ENCODE data around the gene ZNF365.
"Not testable (repeated sequence)": the region's sequence is repeated elsewhere in the genome, so short reads cannot be mapped to it uniquely, and the experiment has no call there.

Gene ZNF365

GRCh38 chr10:62373995-62374861 is at the start of gene ZNF365:
ZNF365 (plus strand) TSS chr10:62374369; CDS start chr10:62376194, 1,825 bp downstream.
- DNase-seq = peak in 54 of 56 donors; percentile 20 to 92 (median 76)

- no peak for DNase-seq
These were observed 48.0 kb upstream of the ZNF365 start for GRCh38 chr10:62326176-62326575.

- no peak for DNase-seq
These were observed 46.3 kb upstream of the ZNF365 start for GRCh38 chr10:62327885-62328284.

- DNase-seq = no peak
These were observed 44.0 kb upstream of the ZNF365 start for GRCh38 chr10:62330213-62330612.

DNA sequence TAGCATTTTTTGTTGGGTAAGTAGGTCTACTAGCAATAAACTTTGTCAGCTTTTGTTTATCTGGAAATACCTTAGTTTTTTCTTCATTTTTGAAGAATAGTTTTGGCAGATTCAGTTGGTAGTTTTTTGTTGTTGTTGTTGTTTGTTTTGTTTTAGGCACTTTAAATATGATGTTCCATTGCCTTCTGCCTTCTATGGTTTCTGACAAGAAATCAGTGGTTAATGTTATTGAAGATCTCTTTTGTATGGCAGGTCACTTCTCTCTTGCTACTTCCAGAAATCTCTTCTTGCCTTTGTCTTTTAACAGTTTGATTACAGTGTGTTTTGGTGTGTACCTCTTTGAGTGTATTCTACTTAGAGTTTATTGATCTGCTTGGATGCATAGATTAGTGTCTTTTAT is 41.8 kb upstream of the ZNF365 start:
- no peak for DNase-seq

GRCh38 chr10:62333135-62333889 is 40.9 kb upstream of the ZNF365 start:
- no peak for DNase-seq

GRCh38 chr10:62333988-62334682 is 40.0 kb upstream of the ZNF365 start:
- DNase-seq = no peak

DNA sequence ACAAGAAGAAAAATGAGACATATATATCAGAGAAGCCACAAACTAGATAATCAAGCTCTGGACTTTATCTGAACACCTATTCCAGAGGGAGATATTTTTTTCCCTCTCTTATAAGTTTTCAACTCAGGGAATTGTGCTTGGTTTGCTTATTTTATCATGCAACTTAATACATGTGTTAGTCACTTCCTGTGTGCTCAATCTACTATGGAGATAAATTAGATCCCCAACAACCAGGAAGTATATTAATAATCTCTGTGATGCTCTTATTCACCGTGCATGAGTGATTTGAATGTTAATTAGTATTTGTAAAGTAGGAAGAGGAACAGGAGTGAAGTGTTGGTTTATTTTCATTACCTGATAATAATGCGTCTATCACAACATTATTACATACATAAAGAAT is 38.8 kb upstream of the ZNF365 start:
- DNase-seq = no peak

DNA sequence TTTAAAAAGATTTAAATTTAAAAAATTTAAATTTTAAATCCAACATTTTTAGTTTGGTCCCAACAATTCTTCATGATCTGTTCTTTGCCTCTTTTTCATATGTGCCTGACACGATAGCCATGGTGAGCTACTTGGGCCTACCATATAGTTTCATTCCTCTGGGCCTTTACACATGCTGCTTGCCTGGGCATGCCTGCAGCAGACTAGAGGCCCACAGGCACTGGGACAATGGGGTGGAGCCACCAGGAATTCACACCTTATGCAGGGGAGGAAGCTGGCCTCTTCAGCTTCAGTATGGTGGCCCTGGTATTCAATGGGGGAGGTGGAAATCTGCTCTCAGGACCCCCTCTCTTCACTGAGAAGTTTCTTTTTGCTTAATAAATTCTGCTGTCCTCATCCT is 37.8 kb upstream of the ZNF365 start:
- no peak for DNase-seq

- DNase-seq = no peak
These were observed 32.8 kb upstream of the ZNF365 start for GRCh38 chr10:62341419-62341818.

- DNase-seq = no peak
These were observed 31.2 kb upstream of the ZNF365 start for GRCh38 chr10:62343000-62343399.

GRCh38 chr10:62348029-62348428 is 26.1 kb upstream of the ZNF365 start:
- no peak for DNase-seq

DNA sequence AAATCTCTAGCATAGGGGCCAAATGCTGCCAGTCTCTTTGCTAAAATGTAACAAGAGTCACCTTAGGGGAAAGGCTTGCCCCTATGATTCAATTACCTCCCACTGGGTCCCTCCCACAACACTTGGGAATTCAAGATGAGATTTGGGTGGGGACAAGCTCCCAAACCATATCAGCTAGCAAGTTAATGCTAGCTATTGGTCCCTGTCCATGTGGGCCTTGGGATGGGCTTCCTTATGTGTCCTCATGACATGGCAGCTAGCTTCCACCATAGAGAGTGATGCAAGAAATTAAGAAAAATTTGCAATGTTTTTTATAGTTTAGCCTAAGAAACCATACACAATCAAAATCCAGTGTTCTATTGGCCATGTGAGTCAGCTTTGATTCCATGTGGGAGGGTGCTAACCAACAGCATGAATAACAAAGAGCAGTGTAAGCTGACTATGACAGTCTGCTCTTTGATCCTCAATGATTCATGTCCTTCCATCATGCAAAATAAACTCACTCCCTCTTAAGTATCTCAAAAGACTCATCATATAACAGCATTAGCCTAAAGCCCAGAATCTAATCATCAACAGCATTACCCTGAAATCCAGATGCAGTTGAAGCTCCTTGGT is 21.7 kb upstream of the ZNF365 start:
- no peak for DNase-seq

DNA sequence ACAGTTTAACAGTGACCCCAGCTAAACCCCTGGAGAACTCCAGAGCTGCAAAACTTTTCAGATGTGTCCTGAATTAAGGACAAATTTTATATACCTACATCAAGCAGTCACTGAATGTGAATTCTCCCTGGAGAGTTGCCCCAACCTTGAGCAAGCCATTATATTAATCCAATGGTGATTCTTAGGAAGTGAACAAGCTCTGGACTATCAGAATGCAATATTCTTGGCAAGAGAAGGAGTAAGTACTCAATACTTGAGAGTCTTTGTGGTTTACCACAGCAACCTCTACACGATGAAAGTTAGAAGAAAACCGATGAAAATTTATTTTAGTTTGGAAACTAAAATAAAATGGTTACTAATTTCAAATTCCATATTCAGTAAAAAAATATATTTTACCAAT is 19.3 kb upstream of the ZNF365 start:
- DNase-seq = no peak

- DNase-seq = no peak
These were observed 17.7 kb upstream of the ZNF365 start for GRCh38 chr10:62356447-62356846.

DNA sequence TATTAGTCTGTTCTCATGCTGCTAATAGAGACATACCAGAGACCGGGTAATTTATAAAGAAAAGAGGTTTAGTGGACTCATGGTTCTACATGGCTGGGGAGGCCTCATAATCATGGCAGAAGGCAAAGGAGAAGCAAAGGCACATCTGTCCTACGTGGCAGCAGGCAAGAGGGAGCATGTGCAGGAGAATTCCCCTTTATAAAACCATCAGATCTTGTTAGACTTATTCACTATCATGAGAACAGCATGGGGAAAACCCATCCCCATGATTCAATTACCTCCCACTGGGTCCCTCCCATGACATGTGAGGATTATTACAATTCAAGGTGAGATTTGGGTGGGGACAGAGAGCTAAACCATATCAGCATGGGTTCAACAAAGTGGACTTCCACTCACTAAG is 16.0 kb upstream of the ZNF365 start:
- DNase-seq = not testable (repeated sequence)

- DNase-seq = peak in 2 of 56 donors; percentile 57 to 68
These were observed 552 bp upstream of the ZNF365 start for GRCh38 chr10:62373639-62373994.

DNA sequence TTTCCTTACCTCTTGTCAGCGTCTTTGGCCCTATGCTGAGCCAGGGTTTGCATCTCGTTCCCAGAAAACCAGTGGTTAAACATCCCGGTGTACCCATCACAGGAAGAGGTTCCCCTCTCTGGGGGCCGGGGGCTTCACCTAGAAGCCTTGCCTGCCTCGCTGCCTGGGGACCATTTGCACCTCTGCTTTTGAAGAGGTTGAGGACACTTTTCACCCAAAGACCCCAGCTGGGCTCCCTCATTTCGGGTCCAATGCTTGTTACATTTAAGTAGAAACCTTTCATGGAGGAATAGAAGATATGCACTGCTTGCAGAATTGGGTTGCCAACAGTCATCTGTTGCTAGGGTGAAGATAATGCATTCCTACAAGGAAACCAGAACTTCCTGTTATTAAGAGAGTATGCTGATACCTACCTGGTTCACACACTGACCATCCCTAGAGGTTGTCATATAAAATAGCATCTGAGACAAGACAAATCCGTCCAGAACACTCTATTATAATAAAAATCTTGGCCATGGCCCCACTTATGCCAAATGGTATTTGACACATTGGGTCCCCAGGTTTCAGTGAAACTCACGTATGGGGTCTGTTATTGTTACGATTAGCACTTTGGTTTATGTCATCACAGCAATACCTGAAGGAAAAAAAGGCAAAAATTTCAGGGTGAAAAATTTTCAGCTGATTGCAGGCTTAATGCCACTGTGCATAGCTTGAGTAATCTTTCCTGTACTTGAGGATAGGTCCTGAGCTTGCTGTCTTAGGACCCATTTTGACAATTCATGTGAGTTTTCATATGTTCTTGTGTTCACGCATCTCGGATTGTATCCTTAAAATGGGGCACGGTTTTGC is 917 bp downstream of the ZNF365 start:
- peak in 29 of 56 donors; percentile 25 to 77 (median 58) for DNase-seq

DNA sequence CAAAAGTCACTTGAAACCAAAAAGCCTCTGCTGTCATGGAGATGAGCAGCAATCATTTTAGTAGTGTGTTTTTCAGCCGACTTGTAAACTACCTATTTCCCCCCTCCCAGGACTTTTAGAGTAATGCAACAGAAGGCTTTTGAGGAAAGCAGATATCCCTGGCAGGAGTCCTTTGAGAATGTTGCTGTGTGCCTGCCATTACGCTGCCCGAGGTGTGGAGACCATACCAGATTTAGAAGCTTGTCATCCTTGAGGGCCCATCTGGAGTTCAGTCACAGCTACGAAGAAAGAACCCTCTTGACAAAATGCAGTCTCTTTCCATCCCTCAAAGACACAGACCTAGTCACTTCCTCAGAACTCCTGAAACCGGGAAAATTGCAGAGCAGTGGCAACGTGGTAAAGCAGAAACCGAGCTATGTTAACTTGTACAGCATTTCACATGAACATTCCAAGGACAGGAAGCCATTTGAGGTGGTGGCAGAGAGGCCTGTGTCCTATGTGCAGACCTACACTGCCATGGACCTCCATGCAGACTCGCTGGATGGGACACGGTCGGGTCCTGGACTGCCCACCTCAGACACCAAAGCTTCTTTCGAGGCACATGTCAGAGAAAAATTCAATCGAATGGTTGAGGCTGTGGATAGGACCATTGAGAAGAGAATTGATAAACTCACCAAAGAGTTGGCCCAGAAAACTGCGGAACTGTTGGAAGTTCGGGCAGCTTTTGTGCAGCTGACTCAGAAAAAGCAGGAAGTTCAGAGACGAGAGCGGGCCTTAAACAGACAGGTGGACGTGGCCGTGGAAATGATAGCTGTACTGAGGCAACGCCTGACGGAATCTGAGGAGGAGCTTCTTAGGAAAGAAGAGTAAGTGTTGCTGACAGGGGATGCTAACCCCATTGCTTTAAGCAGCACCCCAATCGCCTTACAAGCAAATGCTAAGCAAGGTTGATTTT is 2.2 kb downstream of the ZNF365 start:
- DNase-seq = peak in 18 of 56 donors; percentile 3 to 70 (median 44)
